MCF 10A (cell line): ENCODE measurements around the gene CFAP97D1. TPM values are rescaled to one million over a fixed set of nuclear protein-coding genes. Genes with fewer than 3 reads are reported as not detected.

Experiments
- BruUV-seq: library from RNA; stranded (reverse); fragments of 400-500 nt; replicated peaks from 2 replicates; lab custom pipeline; 2021; lab: Mats Ljungman, UMichigan
- CTCF ChIA-PET: fragments of 300-600 bp; sonication (Branson Sonifier 250); formaldehyde crosslinking; extraction: SDS; loops from one replicate; lab custom pipeline; 2021; ENCODE audit warnings: antibody characterized with exemption, inconsistent platforms; lab: Yijun Ruan, JAX
- POLR2A ChIA-PET: fragments of 300-600, 350-650 bp; sonication (Branson Sonifier 250); formaldehyde crosslinking; extraction: SDS; loops from one replicate; lab custom pipeline; 2020; ENCODE audit warnings: antibody characterized with exemption, inconsistent platforms; lab: Yijun Ruan, JAX
- DNase-seq: peaks from one replicate; pipeline ENCODE4 v3.0.0-alpha.2; 2018; ENCODE audit not compliant: unreplicated experiment
- H3K27ac Mint-ChIP-seq: one replicate; pipeline ENCODE4 v1.8.0; 2022; ENCODE audit warnings: mild to moderate bottlenecking, low read depth, mixed read lengths; ENCODE audit not compliant: unreplicated experiment
- H3K27me3 Mint-ChIP-seq: one replicate; pipeline ENCODE4 v1.8.0; 2022; ENCODE audit warnings: mixed read lengths; ENCODE audit not compliant: insufficient read depth, unreplicated experiment
- H3K36me3 Mint-ChIP-seq: one replicate; pipeline ENCODE4 v1.8.0; 2022; ENCODE audit warnings: mild to moderate bottlenecking, moderate library complexity, mixed read lengths; ENCODE audit not compliant: insufficient read depth, unreplicated experiment
- H3K4me1 Mint-ChIP-seq: one replicate; pipeline ENCODE4 v1.8.0; 2022; ENCODE audit warnings: mixed read lengths; ENCODE audit not compliant: insufficient read depth, unreplicated experiment
- H3K4me3 Mint-ChIP-seq: one replicate; pipeline ENCODE4 v1.8.0; 2022; ENCODE audit warnings: mild to moderate bottlenecking, moderate library complexity, mixed read lengths; ENCODE audit not compliant: unreplicated experiment
- H3K9me3 Mint-ChIP-seq: one replicate; pipeline ENCODE4 v1.8.0; 2022; ENCODE audit warnings: mixed read lengths; ENCODE audit not compliant: unreplicated experiment
- intact Hi-C: fragments of 100-400 bp; cut with micrococcal nuclease; formaldehyde crosslinking; loops from 2 replicates; pipeline ENCODE4 v1.14.1; 2022
- total RNA-seq: library from RNA; stranded (reverse); gene quantifications from 2 replicates; pipeline ENCODE4 v1.2.3, GENCODE V29; 2022
- TF ChIP-seq, protein P1 (sequence below): fragments of 200-600 bp; IDR thresholded peaks from one replicate; pipeline ENCODE4 v1.8.0; 2022; ENCODE audit warnings: antibody characterized with exemption, mild to moderate bottlenecking; ENCODE audit not compliant: unreplicated experiment

Gene CFAP97D1
- total RNA-seq, 1 experiment from 2014 or later = not detected

DNA sequence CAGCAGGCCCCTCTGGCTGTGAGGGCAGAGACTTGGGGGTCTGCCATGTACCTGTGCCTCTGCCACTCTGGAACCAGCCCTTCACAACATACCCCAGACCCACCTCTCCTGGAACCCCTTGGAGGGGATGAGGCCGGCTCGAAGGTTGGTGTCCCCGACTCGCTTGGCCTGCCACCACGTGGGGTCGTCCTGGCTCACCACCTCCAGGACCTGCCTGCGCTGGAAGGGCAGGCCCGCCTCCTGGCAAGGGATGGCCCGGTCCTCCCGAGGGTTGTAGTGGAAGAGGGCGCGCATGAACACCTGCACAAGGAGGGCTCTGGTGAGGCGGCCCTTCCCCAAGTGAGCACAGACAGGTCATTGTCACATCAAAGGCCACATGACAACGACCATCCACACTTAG is 40.5 kb downstream of the CFAP97D1 start:
- intact Hi-C loops = no loop called here
- CTCF ChIA-PET = no interaction called here
- peak overlapping the region; percentile 22 for H3K27ac Mint-ChIP-seq
- no peak overlapping the region for H3K4me3 Mint-ChIP-seq
- peaks cover 29% of the 10 kb centered on the region for H3K36me3 Mint-ChIP-seq
- no peaks in the 10 kb centered on the region for H3K27me3 Mint-ChIP-seq
- no peaks in the 10 kb centered on the region for H3K4me1 Mint-ChIP-seq
- no TSS peak for BruUV-seq
- DNase-seq = no peak
- H3K9me3 Mint-ChIP-seq = no peaks in the 10 kb centered on the region
- TF ChIP-seq, protein P1, sequence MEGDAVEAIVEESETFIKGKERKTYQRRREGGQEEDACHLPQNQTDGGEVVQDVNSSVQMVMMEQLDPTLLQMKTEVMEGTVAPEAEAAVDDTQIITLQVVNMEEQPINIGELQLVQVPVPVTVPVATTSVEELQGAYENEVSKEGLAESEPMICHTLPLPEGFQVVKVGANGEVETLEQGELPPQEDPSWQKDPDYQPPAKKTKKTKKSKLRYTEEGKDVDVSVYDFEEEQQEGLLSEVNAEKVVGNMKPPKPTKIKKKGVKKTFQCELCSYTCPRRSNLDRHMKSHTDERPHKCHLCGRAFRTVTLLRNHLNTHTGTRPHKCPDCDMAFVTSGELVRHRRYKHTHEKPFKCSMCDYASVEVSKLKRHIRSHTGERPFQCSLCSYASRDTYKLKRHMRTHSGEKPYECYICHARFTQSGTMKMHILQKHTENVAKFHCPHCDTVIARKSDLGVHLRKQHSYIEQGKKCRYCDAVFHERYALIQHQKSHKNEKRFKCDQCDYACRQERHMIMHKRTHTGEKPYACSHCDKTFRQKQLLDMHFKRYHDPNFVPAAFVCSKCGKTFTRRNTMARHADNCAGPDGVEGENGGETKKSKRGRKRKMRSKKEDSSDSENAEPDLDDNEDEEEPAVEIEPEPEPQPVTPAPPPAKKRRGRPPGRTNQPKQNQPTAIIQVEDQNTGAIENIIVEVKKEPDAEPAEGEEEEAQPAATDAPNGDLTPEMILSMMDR = no peak
- POLR2A ChIA-PET = no interaction called here

DNA sequence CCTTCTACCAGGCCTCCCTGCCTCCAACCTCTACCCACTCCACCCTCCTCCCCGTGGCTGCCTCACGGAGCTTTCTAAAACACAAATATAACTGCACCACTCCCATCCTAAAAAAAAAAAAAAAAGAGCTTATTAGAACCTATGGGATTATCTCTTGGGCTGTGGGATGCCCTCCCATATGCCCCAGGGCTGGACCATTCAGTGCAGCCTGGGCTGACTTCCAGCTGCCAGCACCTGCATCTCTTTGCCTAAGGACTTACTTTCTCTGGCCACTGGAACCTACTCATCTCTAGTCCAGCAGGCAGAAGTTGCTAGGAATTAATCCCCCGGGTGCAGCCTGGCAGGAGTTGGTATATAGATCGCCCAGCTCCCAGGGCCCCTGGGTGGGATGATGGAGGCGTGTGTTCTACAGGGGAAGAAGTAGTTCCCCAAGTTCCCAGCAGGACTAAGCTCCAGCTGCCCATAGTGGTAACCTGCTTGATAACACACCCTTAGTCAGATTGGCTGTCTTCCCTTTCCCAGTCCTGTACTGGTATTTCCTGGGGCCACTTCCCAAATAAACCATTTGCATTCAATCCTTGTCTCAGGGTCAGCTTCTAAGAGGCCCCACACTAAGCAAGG is 42.4 kb downstream of the CFAP97D1 start:
- peaks cover 42% of the 10 kb centered on the region for H3K36me3 Mint-ChIP-seq
- ChIA-PET POLR2A (interaction anchor here (0.8 kb wide), 1 partner anchor 24 kb away, joined by 3 read pairs; no protein-coding TSS in a partner anchor), CTCF (interaction anchor here (0.6 to 1.3 kb wide), 5 partner anchors 15 to 185 kb away, joined by 3 to 5 read pairs (median 3); no protein-coding TSS in a partner anchor)
- H3K4me1 Mint-ChIP-seq = no peaks in the 10 kb centered on the region
- DNase-seq = no peak
- H3K27ac Mint-ChIP-seq = no peak overlapping the region
- no peaks in the 10 kb centered on the region for H3K27me3 Mint-ChIP-seq
- intact Hi-C loops = no loop called here
- H3K9me3 Mint-ChIP-seq = no peaks in the 10 kb centered on the region
- TF ChIP-seq, protein P1 = no peak
- BruUV-seq = no TSS peak
- H3K4me3 Mint-ChIP-seq = no peak overlapping the region

DNA sequence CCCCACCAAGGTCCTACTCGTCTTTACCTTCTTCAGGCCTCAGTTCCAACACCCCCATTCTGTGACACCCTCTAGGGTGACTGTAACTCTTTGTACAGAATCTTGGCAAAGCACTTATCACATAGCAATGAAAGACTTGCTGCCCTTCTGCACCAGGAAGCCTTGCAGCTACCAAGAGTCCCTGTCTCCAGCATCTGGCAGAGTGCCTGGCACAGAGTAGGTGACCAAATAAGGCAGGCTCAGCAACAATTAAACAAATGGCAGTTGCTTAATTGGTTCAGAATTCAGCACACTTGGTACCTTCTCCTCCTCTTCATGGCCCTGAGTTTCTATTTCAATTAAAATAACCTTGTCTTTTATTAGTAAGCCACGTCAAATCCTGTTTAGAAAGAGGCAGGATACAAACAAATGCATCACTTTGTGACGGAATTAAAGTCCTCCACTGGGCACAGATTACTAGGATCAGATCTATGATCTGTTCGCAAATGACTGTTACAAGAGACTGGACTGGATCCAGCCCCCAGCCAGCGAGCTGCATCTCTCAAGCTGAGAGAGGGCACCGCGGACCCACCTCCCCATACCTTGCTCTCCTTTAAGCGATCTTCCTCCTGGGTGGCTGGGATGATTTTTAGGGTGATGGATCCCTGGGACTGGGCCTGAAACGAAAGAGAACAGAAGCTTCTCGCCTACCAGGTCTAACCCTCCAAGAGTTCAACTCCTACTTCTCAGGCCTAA is 43.3 kb downstream of the CFAP97D1 start:
- peaks cover 49% of the 10 kb centered on the region for H3K36me3 Mint-ChIP-seq
- BruUV-seq = no TSS peak
- no peaks in the 10 kb centered on the region for H3K4me1 Mint-ChIP-seq
- ChIA-PET POLR2A (no interaction called here), CTCF (interaction anchor here (0.6 to 1.3 kb wide), 4 partner anchors 10 to 130 kb away, joined by 3 to 4 read pairs (median 3); no protein-coding TSS in a partner anchor)
- intact Hi-C loops = no loop called here
- TF ChIP-seq, protein P1 = no peak
- no peaks in the 10 kb centered on the region for H3K27me3 Mint-ChIP-seq
- no peak overlapping the region for H3K27ac Mint-ChIP-seq
- no peak for DNase-seq
- no peak overlapping the region for H3K4me3 Mint-ChIP-seq
- H3K9me3 Mint-ChIP-seq = no peaks in the 10 kb centered on the region

DNA sequence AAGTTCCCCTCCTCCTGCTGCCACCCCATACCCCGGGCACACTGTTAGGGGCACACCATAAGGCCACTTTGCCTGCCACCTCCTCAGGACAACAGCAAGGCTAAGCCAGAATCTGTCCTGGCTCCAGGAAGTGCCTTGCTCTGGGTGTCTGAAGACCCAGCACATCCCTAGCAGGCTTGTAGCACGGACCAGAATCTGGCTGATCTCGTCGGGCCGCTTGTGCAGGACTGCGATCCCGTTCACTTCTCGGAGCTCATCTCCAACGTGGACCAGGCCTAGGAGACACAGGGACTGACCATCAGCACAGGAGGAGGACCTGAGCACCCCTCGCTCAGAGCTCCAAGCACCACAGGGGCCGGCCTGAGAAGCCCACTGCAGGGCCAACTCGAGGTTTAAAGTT is 45.3 kb downstream of the CFAP97D1 start:
- Mint-ChIP-seq H3K4me1 (no peaks in the 10 kb centered on the region), H3K36me3 (peaks cover 56% of the 10 kb centered on the region), H3K9me3 (no peaks in the 10 kb centered on the region), H3K27me3 (no peaks in the 10 kb centered on the region), H3K27ac (no peak overlapping the region), H3K4me3 (no peak overlapping the region)
- POLR2A ChIA-PET = interaction anchor here (1.3 kb wide), 1 partner anchor 47 kb away, joined by 5 read pairs; the partner anchor contains the start of gene DUSP3
- intact Hi-C loops = no loop called here
- no TSS peak for BruUV-seq
- CTCF ChIA-PET = interaction anchor here (0.7 kb wide), 1 partner anchor 21 kb away, joined by 3 read pairs; the partner anchor contains the start of gene CD300LG
- TF ChIP-seq, protein P1 = no peak
- DNase-seq = no peak
